8988T (cell line): ENCODE results near the gene OBSCN.
A peak's percentile ranks its signal among the peaks of the same experiment; 100 is the strongest.

ENCODE experiments used
- DNase-seq: peaks from one replicate; pipeline ENCODE4 v3.0.0; 2011

Gene OBSCN

GRCh38 chr1:228312136-228312764, 104.4 kb downstream of the OBSCN start:
- DNase-seq = no peak

GRCh38 chr1:228313536-228314277, 105.9 kb downstream of the OBSCN start:
- no peak for DNase-seq

GRCh38 chr1:228314315-228314657, 106.4 kb downstream of the OBSCN start:
- DNase-seq = no peak

GRCh38 chr1:228314658-228315483, 107.0 kb downstream of the OBSCN start:
- peak; percentile 15 for DNase-seq

- no peak for DNase-seq
Measured at GRCh38 chr1:228315484-228315944, 107.7 kb downstream of the OBSCN start.

GRCh38 chr1:228315945-228316588, 108.2 kb downstream of the OBSCN start:
- no peak for DNase-seq

DNA sequence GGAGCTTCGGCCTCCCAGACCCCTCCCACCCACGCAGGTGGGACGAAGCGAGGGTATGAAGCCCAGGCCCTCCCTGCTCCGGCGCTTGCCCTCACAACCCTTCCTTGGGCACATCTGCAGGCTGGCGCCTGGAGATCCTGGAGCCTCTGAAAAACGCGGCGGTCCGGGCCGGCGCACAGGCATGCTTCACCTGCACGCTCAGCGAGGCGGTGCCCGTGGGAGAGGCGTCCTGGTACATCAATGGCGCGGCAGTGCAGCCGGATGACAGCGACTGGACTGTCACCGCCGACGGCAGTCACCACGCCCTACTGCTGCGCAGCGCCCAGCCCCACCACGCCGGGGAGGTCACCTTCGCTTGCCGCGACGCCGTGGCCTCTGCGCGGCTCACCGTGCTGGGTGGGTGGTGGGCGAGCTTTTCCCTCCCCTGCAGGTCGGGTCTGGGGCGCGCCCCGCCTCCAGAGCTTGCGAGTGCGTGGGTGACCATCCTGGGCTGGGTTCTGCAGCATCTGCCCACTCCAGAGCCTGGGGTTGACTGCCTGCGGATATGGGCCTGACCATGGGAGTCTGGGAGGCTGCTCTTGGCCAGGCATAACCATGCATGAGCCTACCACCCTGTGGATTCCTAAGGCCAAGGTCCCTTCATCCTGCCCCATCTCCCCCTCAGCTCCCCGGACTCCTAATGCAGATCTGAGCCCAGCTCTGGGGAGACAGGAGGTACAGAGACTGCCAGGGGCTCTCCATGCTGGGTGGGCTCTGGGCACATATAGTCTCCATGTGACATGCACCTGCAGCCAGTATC, 108.9 kb downstream of the OBSCN start:
- peak; percentile 5 for DNase-seq

GRCh38 chr1:228317411-228317828, 109.6 kb downstream of the OBSCN start:
- DNase-seq = no peak

- no peak for DNase-seq
Measured at GRCh38 chr1:228317891-228318810, 110.3 kb downstream of the OBSCN start.

DNA sequence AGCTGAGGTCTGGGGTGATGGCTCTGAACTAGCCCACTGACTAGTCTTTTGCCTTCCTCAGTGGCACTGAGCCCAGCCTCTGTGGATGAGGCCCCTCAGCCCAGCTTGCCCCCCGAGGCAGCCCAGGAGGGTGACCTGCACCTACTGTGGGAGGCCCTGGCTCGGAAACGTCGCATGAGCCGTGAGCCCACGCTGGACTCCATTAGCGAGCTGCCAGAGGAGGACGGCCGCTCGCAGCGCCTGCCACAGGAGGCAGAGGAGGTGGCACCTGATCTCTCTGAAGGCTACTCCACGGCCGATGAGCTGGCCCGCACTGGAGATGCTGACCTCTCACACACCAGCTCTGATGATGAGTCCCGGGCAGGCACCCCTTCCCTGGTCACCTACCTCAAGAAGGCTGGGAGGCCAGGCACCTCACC, 111.0 kb downstream of the OBSCN start:
- DNase-seq = no peak

DNA sequence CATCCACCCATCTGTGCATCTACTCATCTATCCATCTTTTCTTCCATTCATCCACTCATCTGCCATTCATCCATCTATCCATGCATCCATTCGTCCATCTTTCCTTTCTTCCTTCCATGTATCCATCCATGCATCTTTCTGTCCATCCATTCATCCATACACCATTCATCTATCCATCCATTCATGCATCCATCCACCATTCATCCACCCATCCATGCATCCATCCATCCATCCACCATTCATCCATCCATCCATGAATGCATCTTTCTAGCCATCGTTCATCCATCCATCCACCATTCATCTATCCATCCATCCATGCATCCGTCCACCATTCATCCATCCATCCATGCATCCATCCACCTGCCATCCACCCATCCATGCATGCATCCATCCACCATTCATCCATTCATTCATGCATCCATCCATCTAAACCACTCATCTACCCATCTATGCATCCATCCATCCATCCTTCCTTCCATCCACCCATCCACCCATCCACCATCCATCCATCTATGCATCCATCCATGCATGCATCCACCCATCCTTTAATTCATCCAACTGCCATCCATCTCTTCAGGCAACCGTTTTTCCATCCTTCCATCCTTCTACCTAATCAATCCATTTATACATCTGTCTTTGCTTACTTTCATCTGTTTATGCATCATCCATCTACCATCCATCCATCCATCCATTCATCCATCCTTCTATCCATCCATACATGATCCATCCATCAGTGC, 111.7 kb downstream of the OBSCN start:
- DNase-seq = no peak

- DNase-seq = no peak
Measured at GRCh38 chr1:228320394-228320793, 112.5 kb downstream of the OBSCN start.

DNA sequence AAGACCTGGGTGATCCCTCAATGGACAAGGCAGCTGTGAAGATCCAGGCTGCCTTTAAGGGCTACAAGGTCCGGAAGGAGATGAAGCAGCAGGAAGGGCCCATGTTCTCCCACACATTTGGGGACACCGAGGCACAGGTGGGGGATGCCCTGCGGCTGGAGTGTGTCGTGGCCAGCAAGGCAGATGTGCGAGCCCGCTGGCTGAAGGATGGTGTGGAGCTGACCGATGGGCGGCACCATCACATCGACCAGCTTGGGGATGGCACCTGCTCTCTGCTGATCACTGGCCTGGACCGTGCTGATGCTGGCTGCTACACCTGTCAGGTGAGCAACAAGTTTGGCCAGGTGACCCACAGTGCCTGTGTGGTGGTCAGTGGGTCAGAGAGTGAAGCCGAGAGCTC, 113.6 kb downstream of the OBSCN start:
- peak; percentile 5 for DNase-seq

DNA sequence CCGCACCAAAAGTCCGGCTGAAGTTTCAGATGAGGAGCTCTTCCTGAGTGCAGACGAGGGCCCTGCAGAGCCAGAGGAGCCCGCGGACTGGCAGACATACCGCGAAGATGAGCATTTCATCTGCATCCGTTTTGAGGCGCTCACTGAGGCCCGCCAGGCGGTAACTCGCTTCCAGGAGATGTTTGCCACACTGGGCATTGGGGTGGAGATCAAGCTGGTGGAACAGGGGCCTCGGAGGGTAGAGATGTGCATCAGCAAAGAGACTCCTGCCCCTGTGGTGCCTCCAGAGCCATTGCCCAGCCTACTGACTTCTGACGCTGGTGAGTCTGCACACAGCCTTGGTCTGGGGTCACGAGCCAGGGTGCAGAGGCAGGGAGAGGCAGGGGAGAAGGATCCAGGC, 114.1 kb downstream of the OBSCN start:
- peak; percentile 9 for DNase-seq

DNA sequence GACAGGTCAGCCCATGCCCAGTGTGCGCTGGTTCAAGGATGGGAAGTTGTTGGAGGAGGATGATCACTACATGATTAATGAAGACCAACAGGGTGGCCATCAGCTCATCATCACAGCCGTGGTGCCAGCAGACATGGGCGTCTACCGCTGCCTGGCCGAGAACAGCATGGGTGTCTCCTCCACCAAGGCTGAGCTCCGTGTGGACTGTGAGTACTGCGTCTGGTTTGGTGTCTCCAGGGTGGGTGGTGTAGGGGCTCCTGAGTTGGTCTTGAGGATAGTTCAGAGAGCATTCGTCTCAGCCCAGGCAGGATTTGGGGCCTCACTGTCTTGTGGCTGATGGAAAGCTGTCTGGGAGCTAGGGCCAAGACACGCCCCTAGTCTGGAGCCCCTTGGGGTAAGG, 115.6 kb downstream of the OBSCN start:
- DNase-seq = no peak

DNA sequence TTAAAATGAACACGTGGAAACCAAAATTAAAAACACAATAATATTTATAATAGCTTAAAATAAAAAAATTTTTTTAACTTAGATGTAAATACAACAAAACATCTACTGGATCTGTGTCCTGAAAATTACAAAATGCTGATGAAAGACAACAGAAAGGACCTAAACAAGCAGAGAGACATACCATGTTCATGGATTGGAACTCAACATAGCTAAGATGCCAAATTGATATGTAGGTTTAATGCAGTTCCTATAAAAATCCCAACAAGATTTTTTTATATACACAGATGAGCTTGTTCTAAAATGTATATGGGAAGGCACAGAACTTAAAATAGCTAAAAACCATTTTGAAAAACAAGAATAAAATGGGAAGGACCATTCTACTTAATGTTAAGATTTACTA, 117.4 kb downstream of the OBSCN start:
- DNase-seq = no peak

DNA sequence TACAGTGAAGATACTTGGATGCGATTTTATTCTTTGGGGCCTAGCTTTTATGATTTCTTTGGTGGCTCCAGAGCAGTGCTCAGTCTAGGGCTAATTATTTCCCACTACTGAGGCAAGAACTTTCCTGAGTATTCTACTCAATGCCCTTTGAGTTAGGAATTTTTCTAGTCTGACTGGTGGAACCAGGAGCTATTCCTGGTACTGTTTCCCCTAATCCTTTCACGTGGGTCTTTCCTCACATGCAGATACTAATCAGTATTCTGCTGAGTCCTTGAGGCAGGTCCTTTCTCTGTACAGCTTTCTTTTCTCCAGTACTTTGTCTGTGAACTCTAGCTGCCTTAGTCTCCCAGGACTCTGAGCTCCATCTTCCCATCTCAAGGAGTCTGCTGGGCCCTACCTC, 122.0 kb downstream of the OBSCN start:
- DNase-seq = no peak

DNA sequence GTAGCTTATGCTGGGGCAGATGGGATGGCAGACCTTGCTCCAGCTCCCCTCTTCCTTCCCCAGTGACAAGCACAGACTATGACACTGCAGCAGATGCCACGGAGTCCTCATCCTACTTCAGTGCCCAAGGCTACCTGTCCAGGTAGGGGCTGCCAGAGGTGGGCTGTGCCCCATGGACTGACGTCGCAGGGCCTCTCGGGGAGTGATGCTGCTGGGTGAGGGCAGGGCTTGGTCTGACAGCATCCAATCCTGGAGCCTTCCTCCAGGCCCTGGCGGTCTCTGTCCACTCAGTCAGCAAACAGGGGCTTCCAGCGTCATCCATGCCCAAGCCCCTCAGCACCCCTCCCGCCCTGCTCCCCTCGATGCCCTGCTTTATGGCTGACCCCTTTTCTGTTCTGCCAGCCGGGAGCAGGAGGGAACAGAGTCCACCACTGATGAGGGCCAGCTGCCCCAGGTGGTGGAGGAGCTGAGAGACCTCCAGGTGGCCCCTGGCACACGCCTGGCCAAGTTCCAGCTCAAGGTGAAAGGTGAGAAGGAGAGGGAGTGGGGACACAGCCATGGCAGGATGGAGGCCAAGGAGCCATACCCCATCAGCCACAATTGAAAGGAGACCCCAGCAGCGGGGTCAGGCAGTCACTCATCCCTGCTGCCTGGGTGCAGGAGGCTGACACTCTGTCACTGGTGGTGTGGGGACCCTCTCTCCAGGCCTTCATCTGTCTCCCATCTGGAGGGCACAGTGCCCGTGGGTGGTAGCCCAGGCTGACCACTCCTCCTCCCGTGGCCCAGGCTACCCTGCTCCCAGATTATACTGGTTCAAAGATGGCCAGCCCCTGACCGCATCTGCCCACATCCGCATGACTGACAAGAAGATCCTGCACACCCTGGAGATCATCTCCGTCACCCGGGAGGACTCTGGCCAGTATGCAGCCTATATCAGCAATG, 125.2 kb downstream of the OBSCN start:
- DNase-seq = no peak

DNA sequence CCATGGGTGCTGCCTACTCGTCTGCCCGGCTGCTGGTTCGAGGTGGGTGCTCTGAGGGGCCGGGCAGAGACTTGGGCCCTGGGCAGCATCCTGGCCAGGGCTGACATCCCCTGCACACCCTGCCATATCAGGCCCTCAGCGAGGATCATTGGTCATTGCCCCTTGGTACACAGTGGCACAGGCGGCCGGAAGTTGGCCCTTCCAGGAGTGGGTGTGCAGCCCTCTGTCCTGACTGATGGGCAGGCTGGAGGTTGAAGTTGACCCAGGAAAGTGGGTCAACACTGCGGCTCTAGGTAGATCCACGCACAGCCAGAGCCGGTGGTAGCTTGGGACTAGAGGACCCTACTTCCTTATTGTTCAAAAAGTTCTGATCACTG, 125.9 kb downstream of the OBSCN start:
- no peak for DNase-seq
